Chondrocyte (in vitro differentiated cells): ENCODE measurements around the gene TMEM52B. TPM values are rescaled to one million over a fixed set of nuclear protein-coding genes. Genes with fewer than 3 reads are reported as not detected.
"Not testable (repeated sequence)": the region's sequence is repeated elsewhere in the genome, so short reads cannot be mapped to it uniquely, and the experiment has no call there.

Source experiments
- DNase-seq: peaks from one replicate; pipeline ENCODE4 v3.0.0; 2021; ENCODE audit warnings: mixed read lengths, low spot score
- H3K27ac Mint-ChIP-seq: one replicate; pipeline ENCODE4 v1.8.0; 2021; ENCODE audit warnings: mild to moderate bottlenecking, moderate library complexity, mixed read lengths; ENCODE audit not compliant: unreplicated experiment
- H3K27me3 Mint-ChIP-seq: 2 replicates; pipeline ENCODE4 v1.8.0; 2021; ENCODE audit warnings: low read depth, mixed read lengths
- H3K36me3 Mint-ChIP-seq: 2 replicates; pipeline ENCODE4 v1.8.0; 2021; ENCODE audit warnings: low read depth, mixed read lengths
- H3K4me1 Mint-ChIP-seq: 2 replicates; pipeline ENCODE4 v1.8.0; 2021; ENCODE audit warnings: low read depth, mild to moderate bottlenecking, mixed read lengths
- H3K4me3 Mint-ChIP-seq: one replicate; pipeline ENCODE4 v1.8.0; 2021; ENCODE audit warnings: mild to moderate bottlenecking, moderate library complexity, mixed read lengths; ENCODE audit not compliant: unreplicated experiment
- H3K9me3 Mint-ChIP-seq: 2 replicates; pipeline ENCODE4 v1.8.0; 2021; ENCODE audit warnings: low read depth, mixed read lengths
- CTCF ChIP-seq: fragments of 200-600 bp; sonication (generic); IDR thresholded peaks from 2 replicates; pipeline ENCODE4 v1.5.0; 2021; ENCODE audit warnings: antibody characterized with exemption, mild to moderate bottlenecking, moderate library complexity
- total RNA-seq: library from RNA; stranded (reverse); gene quantifications from 3 replicates; pipeline ENCODE4 v1.2.1, GENCODE V29; 2021

The TMEM52B gene
- total RNA-seq, 1 donor from 2014 or later = not detected

- peak within 1 kb of the TSS; percentile 97 for H3K4me3 Mint-ChIP-seq
These were observed 33.9 kb downstream of the TMEM52B start, which contains the start of gene GABARAPL1 for GRCh38 chr12:10212739-10213131. GABARAPL1 (plus strand) TSS chr12:10212877; CDS start chr12:10213130, 253 bp downstream.

GRCh38 chr12:10213168-10214135 is 34.6 kb downstream of the TMEM52B start:
- Mint-ChIP-seq H3K9me3 (no peaks in the 10 kb centered on the region), H3K27me3 (no peaks in the 10 kb centered on the region), H3K4me1 (peaks cover 25% of the 10 kb centered on the region), H3K4me3 (peak overlapping the region; percentile 97), H3K36me3 (no peaks in the 10 kb centered on the region), H3K27ac (peak overlapping the region; percentile 96)
- peak; percentile 12 for TF ChIP-seq CTCF
- DNase-seq = no peak

More at GRCh38 chr12:10212739-10213131, 33.9 kb downstream of the TMEM52B start, which contains the start of gene GABARAPL1:
- peak within 1 kb of the TSS; percentile 96 for H3K27ac Mint-ChIP-seq
- no peaks in the 10 kb centered on the region for H3K36me3 Mint-ChIP-seq
- H3K4me1 Mint-ChIP-seq = peaks cover 25% of the 10 kb centered on the region
- H3K9me3 Mint-ChIP-seq = no peaks in the 10 kb centered on the region
- no peak for TF ChIP-seq CTCF
- no peak for DNase-seq
- no peaks in the 10 kb centered on the region for H3K27me3 Mint-ChIP-seq

GRCh38 chr12:10214136-10214894 is 35.5 kb downstream of the TMEM52B start:
- H3K9me3 Mint-ChIP-seq = no peaks in the 10 kb centered on the region
- H3K27me3 Mint-ChIP-seq = no peaks in the 10 kb centered on the region
- peaks cover 25% of the 10 kb centered on the region for H3K4me1 Mint-ChIP-seq
- no peaks in the 10 kb centered on the region for H3K36me3 Mint-ChIP-seq
- TF ChIP-seq CTCF = no peak
- peak overlapping the region; percentile 97 for H3K4me3 Mint-ChIP-seq
- H3K27ac Mint-ChIP-seq = peak overlapping the region; percentile 96
- no peak for DNase-seq

- Mint-ChIP-seq H3K9me3 (no peaks in the 10 kb centered on the region), H3K4me3 (peak overlapping the region; percentile 97), H3K27me3 (no peaks in the 10 kb centered on the region), H3K36me3 (no peaks in the 10 kb centered on the region), H3K4me1 (peaks cover 25% of the 10 kb centered on the region), H3K27ac (peak overlapping the region; percentile 96)
- no peak for DNase-seq
- no peak for TF ChIP-seq CTCF
These were observed 36.0 kb downstream of the TMEM52B start for GRCh38 chr12:10214895-10215267.

- TF ChIP-seq CTCF = no peak
- H3K27me3 Mint-ChIP-seq = no peaks in the 10 kb centered on the region
- H3K36me3 Mint-ChIP-seq = peaks cover 3% of the 10 kb centered on the region
- H3K4me3 Mint-ChIP-seq = peak overlapping the region; percentile 19
- H3K9me3 Mint-ChIP-seq = no peaks in the 10 kb centered on the region
- no peak for DNase-seq
- H3K27ac Mint-ChIP-seq = peak overlapping the region; percentile 96
- H3K4me1 Mint-ChIP-seq = peaks cover 25% of the 10 kb centered on the region
These were observed 36.6 kb downstream of the TMEM52B start for GRCh38 chr12:10215436-10215835.

GRCh38 chr12:10215946-10216345 is 37.1 kb downstream of the TMEM52B start:
- H3K4me3 Mint-ChIP-seq, H3K36me3 Mint-ChIP-seq, H3K9me3 Mint-ChIP-seq, DNase-seq, H3K27me3 Mint-ChIP-seq, H3K27ac Mint-ChIP-seq: not testable (repeated sequence)
- H3K4me1 Mint-ChIP-seq = peaks cover 25% of the 10 kb centered on the region
